ENCODE results near the gene TMEM175.

GRCh38 chr4:925171-925570, 7.1 kb upstream of the TMEM175 start:
- TF ChIP-seq CTCF (IDR thresholded peaks at IDR 0.05) (no peak), POLR2A (IDR thresholded peaks at IDR 0.05) (no peak)

Data from vagina (tissue), 2 donors.